ENCODE results near the gene OR51I1. TPM values are rescaled to one million over a fixed set of nuclear protein-coding genes. Genes with fewer than 3 reads are reported as not detected.

OR51I1 gene
- total RNA-seq, 2 experiments from 2014 or later = not detected

GRCh38 chr11:5449023-5449422 is 7.7 kb upstream of the OR51I1 start, which contains the start of gene OR51I2:
Gene OR51I2, plus strand, starts transcription at chr11:5449323. Its CDS starts 4,166 bp downstream, at chr11:5453489.
- intact Hi-C loops (cut with DNase I, micrococcal nuclease) = no loop called here
- H3K27me3 Mint-ChIP-seq = peaks cover 2% of the 10 kb centered on the region
- POLR2A ChIA-PET = no interaction called here
- H3K4me1 Mint-ChIP-seq = no peaks in the 10 kb centered on the region
- no peak within 1 kb of the TSS for H3K4me3 Mint-ChIP-seq
- no peak within 1 kb of the TSS for H3K27ac Mint-ChIP-seq
- CTCF ChIA-PET = no interaction called here
- H3K9me3 Mint-ChIP-seq (ENCODE audit: low read depth) = no peaks in the 10 kb centered on the region
- H3K36me3 Mint-ChIP-seq (ENCODE audit: low read depth) = no peaks in the 10 kb centered on the region
- no peak for DNase-seq
- no peak for ATAC-seq

- CTCF ChIA-PET = no interaction called here
- intact Hi-C loops (cut with DNase I, micrococcal nuclease) = no loop called here
- Mint-ChIP-seq H3K4me3 (no peak overlapping the region), H3K27me3 (peaks cover 13% of the 10 kb centered on the region), H3K4me1 (no peaks in the 10 kb centered on the region), H3K9me3 (ENCODE audit: low read depth) (no peaks in the 10 kb centered on the region), H3K27ac (no peak overlapping the region), H3K36me3 (ENCODE audit: low read depth) (no peaks in the 10 kb centered on the region)
- DNase-seq (no peak), ATAC-seq (no peak)
- POLR2A ChIA-PET = no interaction called here
These were observed 2.6 kb upstream of the OR51I1 start for GRCh38 chr11:5443835-5444393.

GRCh38 chr11:5423131-5423530 is 18.2 kb downstream of the OR51I1 start:
- Mint-ChIP-seq H3K4me1 (no peaks in the 10 kb centered on the region), H3K4me3 (no peak overlapping the region), H3K27ac (no peak overlapping the region), H3K27me3 (peaks cover 18% of the 10 kb centered on the region), H3K9me3 (ENCODE audit: low read depth) (no peaks in the 10 kb centered on the region), H3K36me3 (ENCODE audit: low read depth) (no peaks in the 10 kb centered on the region)
- DNase-seq = no peak
- no peak for ATAC-seq
- ChIA-PET CTCF (no interaction called here), POLR2A (no interaction called here)
- intact Hi-C loops (cut with DNase I, micrococcal nuclease) = no loop called here

- H3K9me3 Mint-ChIP-seq (ENCODE audit: low read depth) = no peaks in the 10 kb centered on the region
- H3K4me3 Mint-ChIP-seq = no peak within 1 kb of the TSS
- H3K4me1 Mint-ChIP-seq = no peaks in the 10 kb centered on the region
- no peaks in the 10 kb centered on the region for H3K36me3 Mint-ChIP-seq (ENCODE audit: low read depth)
- intact Hi-C loops (cut with DNase I, micrococcal nuclease) = no loop called here
- peaks cover 14% of the 10 kb centered on the region for H3K27me3 Mint-ChIP-seq
- POLR2A ChIA-PET = no interaction called here
- DNase-seq (no peak), ATAC-seq (no peak)
- no peak within 1 kb of the TSS for H3K27ac Mint-ChIP-seq
- CTCF ChIA-PET = no interaction called here
These were observed 19.5 kb downstream of the OR51I1 start, which contains the start of gene OR51Q1 for GRCh38 chr11:5421811-5422210. Gene OR51Q1, plus strand, starts transcription at chr11:5422111. Its CDS starts 90 bp downstream, at chr11:5422201.

- ATAC-seq = no peak
- CTCF ChIA-PET = no interaction called here
- Mint-ChIP-seq H3K4me3 (no peak overlapping the region), H3K9me3 (ENCODE audit: low read depth) (no peaks in the 10 kb centered on the region), H3K27ac (no peak overlapping the region), H3K27me3 (peaks cover 14% of the 10 kb centered on the region), H3K36me3 (ENCODE audit: low read depth) (no peaks in the 10 kb centered on the region), H3K4me1 (no peaks in the 10 kb centered on the region)
- POLR2A ChIA-PET = no interaction called here
- intact Hi-C loops (cut with DNase I, micrococcal nuclease) = no loop called here
- no peak for DNase-seq
These were observed 20.3 kb downstream of the OR51I1 start for GRCh38 chr11:5420993-5421392.

GRCh38 chr11:5405173-5405572 is 36.1 kb downstream of the OR51I1 start:
- ATAC-seq = no peak
- ChIA-PET CTCF (interaction anchor here (0.7 kb wide), 1 partner anchor 1090 kb away, joined by 3 read pairs; no protein-coding TSS in a partner anchor), POLR2A (no interaction called here)
- intact Hi-C loops (cut with DNase I, micrococcal nuclease) = no loop called here
- no peak for DNase-seq
- Mint-ChIP-seq H3K27me3 (peaks cover 20% of the 10 kb centered on the region), H3K27ac (no peak overlapping the region), H3K9me3 (ENCODE audit: low read depth) (peaks cover 2% of the 10 kb centered on the region), H3K36me3 (ENCODE audit: low read depth) (no peaks in the 10 kb centered on the region), H3K4me1 (no peaks in the 10 kb centered on the region), H3K4me3 (no peak overlapping the region)

- Mint-ChIP-seq H3K27ac (no peak overlapping the region), H3K4me1 (no peaks in the 10 kb centered on the region), H3K9me3 (ENCODE audit: low read depth) (peaks cover 2% of the 10 kb centered on the region), H3K36me3 (ENCODE audit: low read depth) (no peaks in the 10 kb centered on the region), H3K4me3 (no peak overlapping the region), H3K27me3 (no peaks in the 10 kb centered on the region)
- DNase-seq = no peak
- ChIA-PET POLR2A (no interaction called here), CTCF (no interaction called here)
- ATAC-seq = no peak
- intact Hi-C loops (cut with DNase I, micrococcal nuclease) = no loop called here
These were observed 42.4 kb downstream of the OR51I1 start for GRCh38 chr11:5398936-5399335.

- intact Hi-C loops (cut with DNase I, micrococcal nuclease) = no loop called here
- no peak for DNase-seq
- POLR2A ChIA-PET = no interaction called here
- Mint-ChIP-seq H3K36me3 (ENCODE audit: low read depth) (no peaks in the 10 kb centered on the region), H3K9me3 (ENCODE audit: low read depth) (no peaks in the 10 kb centered on the region), H3K4me3 (no peak overlapping the region), H3K27ac (no peak overlapping the region), H3K4me1 (no peaks in the 10 kb centered on the region), H3K27me3 (peaks cover 3% of the 10 kb centered on the region)
- ATAC-seq = no peak
- CTCF ChIA-PET = no interaction called here
These were observed 47.2 kb downstream of the OR51I1 start for GRCh38 chr11:5394091-5394490.

Other genes with a start within 250 kb of the OR51I1 start
- gene OR51V1, start 240.8 kb downstream of the OR51I1 start, total RNA-seq = not detected
- not detected for gene HBB, start 214.4 kb downstream of the OR51I1 start, total RNA-seq
- gene HBD, start 207.0 kb downstream of the OR51I1 start, total RNA-seq = not detected
- not detected for gene HBG1, start 191.7 kb downstream of the OR51I1 start, total RNA-seq
- gene HBG2, start 186.7 kb downstream of the OR51I1 start, total RNA-seq = not detected
- not detected for gene HBE1, start 171.6 kb downstream of the OR51I1 start, total RNA-seq
- not detected for gene OR51B4, start 139.6 kb downstream of the OR51I1 start, total RNA-seq
- not detected for gene OR51B2, start 117.2 kb downstream of the OR51I1 start, total RNA-seq
- not detected for gene OR51B5, start 98.0 kb downstream of the OR51I1 start, total RNA-seq
- not detected for gene OR51B6, start 90.0 kb downstream of the OR51I1 start, total RNA-seq
- gene OR51M1, start 57.7 kb downstream of the OR51I1 start, total RNA-seq = not detected
- gene OR51Q1, start 19.4 kb downstream of the OR51I1 start, total RNA-seq = not detected
- not detected for gene OR51I2, start 7.8 kb upstream of the OR51I1 start, total RNA-seq
- gene OR52D1, start 47.2 kb upstream of the OR51I1 start, total RNA-seq = not detected
- not detected for gene UBQLN3, start 68.4 kb upstream of the OR51I1 start, total RNA-seq
- under 1 TPM; 0.11 to 0.14 TPM for gene UBQLNL, start 75.2 kb upstream of the OR51I1 start, total RNA-seq
- gene OR52H1, start 107.0 kb upstream of the OR51I1 start, total RNA-seq = not detected
- not detected for gene OR52B6, start 139.4 kb upstream of the OR51I1 start, total RNA-seq
- gene TRIM6, start 155.1 kb upstream of the OR51I1 start, total RNA-seq = under 1 TPM; 0.75 to 0.76 TPM
- 10 to 100 TPM; 10.4 to 11.8 TPM for gene TRIM34, start 183.5 kb upstream of the OR51I1 start, total RNA-seq
- 10 to 100 TPM; 16.4 to 17.9 TPM for gene TRIM5, start 243.6 kb upstream of the OR51I1 start, total RNA-seq
- 100 to 1,000 TPM in 1 of 2 experiments, 10 to 100 TPM in 1; 73.4 to 101 TPM for gene TRIM22, start 248.3 kb upstream of the OR51I1 start, total RNA-seq